B cell (primary cell): ENCODE data around the gene VIT. TPM values are rescaled to one million over a fixed set of nuclear protein-coding genes. Genes with fewer than 3 reads are reported as not detected.

Source experiments
- ATAC-seq: fragments of 200-7000 bp; cut with Tn5 transposase; one replicate; pipeline ENCODE4 v1.10.0; 2021; ENCODE audit warnings: low read depth, mild to moderate bottlenecking, moderate number of reproducible peaks, moderate library complexity
- CTCF ChIA-PET: fragments of 350-600 bp; sonication (Branson Sonifier 250); formaldehyde crosslinking; loops from one replicate; lab custom pipeline; 2021; ENCODE audit warnings: antibody characterized with exemption, inconsistent platforms; lab: Charles Lee
- POLR2A ChIA-PET: fragments of 350-600 bp; sonication (Branson Sonifier 250); formaldehyde crosslinking; loops from one replicate; lab custom pipeline; 2021; ENCODE audit warnings: antibody characterized with exemption; lab: Charles Lee
- DNase-seq: peaks from one replicate; pipeline ENCODE4 v3.0.0; 2013
- H2AFZ ChIP-seq: 2 replicates; pipeline ENCODE4 v1.6.1; 2012; ENCODE audit warnings: mild to moderate bottlenecking, low read depth, low read length; ENCODE audit not compliant: insufficient read depth, poor library complexity, severe bottlenecking
- H3K27ac ChIP-seq, 2 donors: 1 replicate in 1 of 2; 2 replicates in 1 of 2; pipeline ENCODE4 v1.5.1; 2012 to 2013; ENCODE audit warnings: low read length in 2 of 2, mild to moderate bottlenecking in 2 of 2, moderate library complexity in 1 of 2
- H3K27me3 ChIP-seq, 4 experiments: fragments of 200-600 bp in 1 of 4; sonication (generic) in 1 of 4; replicated peaks in 1 of 4; 1 replicate in 2 of 4; 2 replicates in 2 of 4; pipeline versions ENCODE4 v1.6.1 to v1.7.0; 2013 to 2016; ENCODE audit warnings: low read length in 3 of 4, mild to moderate bottlenecking in 2 of 4, mixed read lengths in 1 of 4, moderate library complexity in 1 of 4; ENCODE audit not compliant: insufficient read depth in 4 of 4, control insufficient read depth in 3 of 4; ENCODE audit errors: control extremely low read depth in 1 of 4
- H3K36me3 ChIP-seq, 2 experiments: replicated peaks in 1 of 2; 1 replicate in 1 of 2; 2 replicates in 1 of 2; pipeline versions ENCODE4 v1.6.1 to v1.7.1; 2013; ENCODE audit warnings: low read length in 1 of 2; ENCODE audit not compliant: insufficient read depth in 2 of 2, control insufficient read depth in 1 of 2; ENCODE audit errors: control extremely low read depth in 1 of 2, extremely low read depth in 1 of 2
- H3K4me1 ChIP-seq, 2 donors: fragments of 200-600 bp in 1 of 2; sonication (generic) in 1 of 2; 1 replicate in 1 of 2; 2 replicates in 1 of 2; pipeline versions ENCODE4 v1.5.1 to v1.6.1; 2013 to 2017; ENCODE audit warnings: low read length in 2 of 2; ENCODE audit not compliant: control insufficient read depth in 2 of 2, insufficient read depth in 2 of 2
- H3K4me2 ChIP-seq: replicated peaks from 2 replicates; pipeline ENCODE3; 2012; ENCODE audit warnings: mild to moderate bottlenecking, low read depth, low read length; ENCODE audit not compliant: poor library complexity, severe bottlenecking
- H3K4me3 ChIP-seq, 5 experiments: fragments of 200-600 bp in 1 of 5; sonication (generic) in 1 of 5; 1 replicate in 3 of 5; 2 replicates in 2 of 5; pipeline versions ENCODE4 v1.5.1 to v1.7.0; 2011 to 2016; ENCODE audit warnings: low read length in 4 of 5, mild to moderate bottlenecking in 4 of 5, low read depth in 2 of 5, control low read depth in 1 of 5, moderate library complexity in 1 of 5; ENCODE audit not compliant: insufficient read depth in 1 of 5; ENCODE audit errors: control extremely low read depth in 1 of 5, extremely low read depth in 1 of 5
- H3K79me2 ChIP-seq: fragments of 200-600 bp; sonication (generic); one replicate; pipeline ENCODE4 v1.6.0; 2016; ENCODE audit warnings: low read length; ENCODE audit not compliant: control insufficient read depth, insufficient read depth
- H3K9ac ChIP-seq: fragments of 200-600 bp; sonication (generic); 2 replicates; pipeline ENCODE4 v1.6.1; 2017; ENCODE audit warnings: mild to moderate bottlenecking, low read length, moderate library complexity
- H3K9me3 ChIP-seq, 3 donors: one replicate each; pipeline versions ENCODE4 v1.6.1 to v1.7.1; 2013; ENCODE audit warnings: low read length in 2 of 3; ENCODE audit not compliant: control insufficient read depth in 2 of 3, insufficient read depth in 1 of 3; ENCODE audit errors: control extremely low read depth in 1 of 3
- H4K20me1 ChIP-seq: 2 replicates; pipeline ENCODE4 v1.6.0; 2012; ENCODE audit warnings: mild to moderate bottlenecking, low read length; ENCODE audit not compliant: insufficient read depth, control insufficient read depth, poor library complexity, severe bottlenecking
- H3K27ac Mint-ChIP-seq: one replicate; pipeline ENCODE4 v1.8.0; 2021; ENCODE audit warnings: mixed read lengths
- H3K27me3 Mint-ChIP-seq: one replicate; pipeline ENCODE4 v1.8.0; 2021; ENCODE audit warnings: mixed read lengths
- H3K4me1 Mint-ChIP-seq: one replicate; pipeline ENCODE4 v1.8.0; 2021; ENCODE audit warnings: mixed read lengths
- H3K4me3 Mint-ChIP-seq: one replicate; pipeline ENCODE4 v1.8.0; 2021; ENCODE audit warnings: mixed read lengths
- H3K9me3 Mint-ChIP-seq: one replicate; pipeline ENCODE4 v1.8.0; 2022; ENCODE audit warnings: mixed read lengths; ENCODE audit not compliant: insufficient read depth
- CTCF ChIP-seq: fragments of 200-600 bp; IDR thresholded peaks from one replicate; pipeline ENCODE4 v1.8.0; 2022; ENCODE audit warnings: antibody characterized with exemption, mild to moderate bottlenecking
- EZH2 ChIP-seq: IDR thresholded peaks from 2 replicates; pipeline ENCODE4 v1.6.1; 2012; ENCODE audit warnings: borderline replicate concordance, low read depth, mild to moderate bottlenecking, moderate library complexity, low read length; ENCODE audit not compliant: insufficient read depth, poor library complexity, severe bottlenecking
- WGBS: methylation state at CpG from one replicate; pipeline ENCODE4 v1.1.5; 2013; ENCODE audit warnings: missing lambda C conversion rate; ENCODE audit not compliant: insufficient coverage; 5-methylcytosine and 5-hydroxymethylcytosine counted together
- intact Hi-C: fragments of 100-400 bp; cut with micrococcal nuclease; formaldehyde crosslinking; loops from one replicate; pipeline ENCODE4 v1.10.0; 2022
- polyA plus RNA-seq: library from polyadenylated mRNA; depleted of rRNA; stranded (reverse); fragments of >200 nt; gene quantifications from 2 replicates; pipeline ENCODE4 v1.2.3, GENCODE V29; 2012
- total RNA-seq, 2 donors: library from RNA; stranded (reverse); fragments of 120-200 nt in 1 of 2; gene quantifications; 1 replicate in 1 of 2; 2 replicates in 1 of 2; pipeline versions ENCODE4 v1.2.3 to v1.2.4, GENCODE V29; 2013 to 2022

The VIT gene
- total and polyA plus RNA-seq, 2 donors (not counting 1 experiment from before 2014, with no cell fraction given) = not detected

- peaks cover 12% of the 10 kb centered on the region for H3K4me1 Mint-ChIP-seq
- no peaks in the 10 kb centered on the region for H3K9me3 ChIP-seq
- ChIA-PET POLR2A (no interaction called here), CTCF (interaction anchor here (2.1 to 3.1 kb wide), 2 partner anchors 15 to 20 kb away, joined by 4 to 17 read pairs; no protein-coding TSS in a partner anchor)
- peaks cover 15% of the 10 kb centered on the region for H3K27me3 Mint-ChIP-seq
- no peak overlapping the region for H3K27ac Mint-ChIP-seq
- H3K4me1 ChIP-seq = peaks cover 7 to 9% of the 10 kb centered on the region in 2 donors
- no peak overlapping the region for H3K4me3 ChIP-seq
- H4K20me1 ChIP-seq = no peaks in the 10 kb centered on the region
- no peak overlapping the region for H3K27ac ChIP-seq
- TF ChIP-seq CTCF = no peak
- no peak for TF ChIP-seq EZH2
- H3K27me3 ChIP-seq = peaks cover 0 to 5% (median under 1%) of the 10 kb centered on the region in 4 experiments
- WGBS = no CpG with 5 or more reads among the region's 2 CpGs
- no peak overlapping the region for H3K4me2 ChIP-seq
- intact Hi-C loops = no loop called here
- H3K4me3 Mint-ChIP-seq = no peak overlapping the region
- DNase-seq (no peak), ATAC-seq (no peak)
- no peak overlapping the region for H2AFZ ChIP-seq
- H3K9ac ChIP-seq = no peak overlapping the region
- H3K36me3 ChIP-seq = no peaks in the 10 kb centered on the region
- H3K9me3 Mint-ChIP-seq = no peaks in the 10 kb centered on the region
- H3K79me2 ChIP-seq = no peaks in the 10 kb centered on the region
These were observed 96.4 kb downstream of the VIT start for GRCh38 chr2:36792951-36793350.

GRCh38 chr2:36797324-36798070 is 101.0 kb downstream of the VIT start:
- DNase-seq (no peak), ATAC-seq (no peak)
- intact Hi-C loops = no loop called here
- no peak overlapping the region for H3K9ac ChIP-seq
- peaks cover 0 to 5% (median 1%) of the 10 kb centered on the region in 4 experiments for H3K27me3 ChIP-seq
- no peaks in the 10 kb centered on the region for H3K9me3 ChIP-seq
- H4K20me1 ChIP-seq = no peaks in the 10 kb centered on the region
- H3K4me3 ChIP-seq = no peak overlapping the region
- H3K4me2 ChIP-seq = no peak overlapping the region
- no peaks in the 10 kb centered on the region for H3K36me3 ChIP-seq
- no peak overlapping the region for H3K27ac ChIP-seq
- Mint-ChIP-seq H3K9me3 (no peaks in the 10 kb centered on the region), H3K27ac (no peak overlapping the region), H3K27me3 (peaks cover 32% of the 10 kb centered on the region), H3K4me1 (no peaks in the 10 kb centered on the region), H3K4me3 (no peak overlapping the region)
- H3K4me1 ChIP-seq = no peaks in the 10 kb centered on the region
- POLR2A ChIA-PET = no interaction called here
- no peak overlapping the region for H2AFZ ChIP-seq
- CTCF ChIA-PET = interaction anchor here (4.6 kb wide), 1 partner anchor 12 kb away, joined by 29 read pairs; no protein-coding TSS in a partner anchor
- TF ChIP-seq CTCF (no peak), EZH2 (no peak)
- H3K79me2 ChIP-seq = no peaks in the 10 kb centered on the region
- 61% methylated on average over 6 of the region's 6 CpGs for WGBS
